ENCODE measurements around the gene SLC25A47. TPM values are rescaled to one million over a fixed set of nuclear protein-coding genes. Genes with fewer than 3 reads are reported as not detected.

SLC25A47 gene
- total RNA-seq, 1 experiment from 2014 or later = 0.13 TPM

GRCh38 chr14:100345711-100346110 lies 22.6 kb downstream of the SLC25A47 start:
- Histone ChIP-seq H3K79me2 (ENCODE audit: insufficient read depth, low read length) (no peaks in the 10 kb centered on the region), H3K23ac (ENCODE audit: insufficient read length, low read depth, low read length) (no peak overlapping the region), H4K8ac (replicated peaks; ENCODE audit: insufficient read length, low read depth, low read length) (no peak overlapping the region), H3K27me3 (ENCODE audit: insufficient read depth, low read length) (no peaks in the 10 kb centered on the region), H3K4ac (ENCODE audit: low read depth, low read length) (no peak overlapping the region), H4K91ac (ENCODE audit: insufficient read length, low read depth, low read length) (no peak overlapping the region), H4K20me1 (ENCODE audit: control insufficient read depth, insufficient read depth, insufficient read length) (no peaks in the 10 kb centered on the region), H3T11ph (ENCODE audit: low read length) (no peak overlapping the region), H3K23me2 (ENCODE audit: insufficient read length, low read depth, low read length, poor library complexity, severe bottlenecking) (no peaks in the 10 kb centered on the region), H3K4me2 (ENCODE audit: insufficient read depth, insufficient read length, low read length) (no peak overlapping the region), H2BK120ac (ENCODE audit: low read depth, low read length, poor library complexity, severe bottlenecking) (no peak overlapping the region), H3K9ac (ENCODE audit: extremely low read depth, insufficient read length, low read length) (no peak overlapping the region), H3K14ac (ENCODE audit: insufficient read depth, low read length) (no peak overlapping the region), H2BK5ac (ENCODE audit: insufficient read length, low read length) (no peak overlapping the region), H2BK20ac (ENCODE audit: low read depth, low read length, poor library complexity, severe bottlenecking) (no peak overlapping the region), H3K27ac (ENCODE audit: insufficient read length, low read depth, low read length) (no peak overlapping the region), H3K56ac (ENCODE audit: insufficient read length, low read depth, low read length) (no peak overlapping the region), H3K4me1 (ENCODE audit: insufficient read depth, low read length) (no peaks in the 10 kb centered on the region), H2AFZ (ENCODE audit: low read length) (no peak overlapping the region), H4K5ac (ENCODE audit: insufficient read length, low read depth, low read length) (no peak overlapping the region), H2AK5ac (ENCODE audit: insufficient read length, low read length) (no peak overlapping the region), H2BK15ac (ENCODE audit: low read depth, low read length) (no peak overlapping the region), H2BK12ac (ENCODE audit: insufficient read length, low read depth, low read length) (no peak overlapping the region), H3K18ac (ENCODE audit: insufficient read length, low read depth, low read length) (no peak overlapping the region), H3K79me1 (ENCODE audit: insufficient read depth, low read depth, low read length, poor library complexity, severe bottlenecking) (no peaks in the 10 kb centered on the region), H3K9me3 (ENCODE audit: control insufficient read depth, low read depth, low read length) (no peaks in the 10 kb centered on the region)
- Mint-ChIP-seq H3K36me3 (ENCODE audit: insufficient read depth in 1 of 3, low read depth in 3 of 3) (peaks cover 46 to 70% (median 66%) of the 10 kb centered on the region in 3 experiments), H3K9me3 (no peaks in the 10 kb centered on the region; a peak in 2 of 5 replicates), H3K27ac (no peak overlapping the region; a peak in 1 of 7 replicates), H3K4me1 (no peaks in the 10 kb centered on the region), H3K27me3 (ENCODE audit: low read depth) (no peaks in the 10 kb centered on the region), H3K4me3 (no peak overlapping the region)
- WGBS (ENCODE audit: extremely low coverage, insufficient read length, low lambda C conversion rate) = no CpG with 5 or more reads among the region's 17 CpGs
- TF ChIP-seq, protein P1, sequence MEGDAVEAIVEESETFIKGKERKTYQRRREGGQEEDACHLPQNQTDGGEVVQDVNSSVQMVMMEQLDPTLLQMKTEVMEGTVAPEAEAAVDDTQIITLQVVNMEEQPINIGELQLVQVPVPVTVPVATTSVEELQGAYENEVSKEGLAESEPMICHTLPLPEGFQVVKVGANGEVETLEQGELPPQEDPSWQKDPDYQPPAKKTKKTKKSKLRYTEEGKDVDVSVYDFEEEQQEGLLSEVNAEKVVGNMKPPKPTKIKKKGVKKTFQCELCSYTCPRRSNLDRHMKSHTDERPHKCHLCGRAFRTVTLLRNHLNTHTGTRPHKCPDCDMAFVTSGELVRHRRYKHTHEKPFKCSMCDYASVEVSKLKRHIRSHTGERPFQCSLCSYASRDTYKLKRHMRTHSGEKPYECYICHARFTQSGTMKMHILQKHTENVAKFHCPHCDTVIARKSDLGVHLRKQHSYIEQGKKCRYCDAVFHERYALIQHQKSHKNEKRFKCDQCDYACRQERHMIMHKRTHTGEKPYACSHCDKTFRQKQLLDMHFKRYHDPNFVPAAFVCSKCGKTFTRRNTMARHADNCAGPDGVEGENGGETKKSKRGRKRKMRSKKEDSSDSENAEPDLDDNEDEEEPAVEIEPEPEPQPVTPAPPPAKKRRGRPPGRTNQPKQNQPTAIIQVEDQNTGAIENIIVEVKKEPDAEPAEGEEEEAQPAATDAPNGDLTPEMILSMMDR (conservative IDR thresholded peaks at IDR 0.05) = no peak
- DNase-seq = no peak
